ENCODE data around the gene ITPR3.

The ITPR3 gene

GRCh38 chr6:33695451-33695887 lies 74.3 kb downstream of the ITPR3 start:
- no peak overlapping the region for H2BK120ac ChIP-seq (ENCODE audit: low read depth, low read length)
- H3K23ac ChIP-seq (ENCODE audit: low read depth, low read length, poor library complexity), result no peak overlapping the region
- H3K4me2 ChIP-seq (ENCODE audit: insufficient read depth, low read length, poor library complexity, severe bottlenecking), result no peak overlapping the region
- no peak overlapping the region for H2BK5ac ChIP-seq (ENCODE audit: low read length)
- no peak overlapping the region for H2AK5ac ChIP-seq (ENCODE audit: low read depth, low read length)
- H2AFZ ChIP-seq (ENCODE audit: low read length), result no peak overlapping the region
- peaks cover 3% of the 10 kb centered on the region for H3K79me1 ChIP-seq (ENCODE audit: low read depth, low read length)
- H3K14ac ChIP-seq (ENCODE audit: low read length), result no peak overlapping the region
- H3K18ac ChIP-seq (ENCODE audit: low read length), result no peak overlapping the region
- no peaks in the 10 kb centered on the region for H3K27me3 ChIP-seq (ENCODE audit: control insufficient read depth in 3 of 3, insufficient read depth in 3 of 3, low read depth in 1 of 3, low read length in 3 of 3)
- H3K4ac ChIP-seq (ENCODE audit: low read length), result no peak overlapping the region
- no peak for DNase-seq (ENCODE audit: low spot score)
- H3K27ac ChIP-seq (replicated peaks; ENCODE audit: low read length), result no peak overlapping the region
- H2BK15ac ChIP-seq (ENCODE audit: low read length), result no peak overlapping the region
- H3K36me3 ChIP-seq (replicated peaks in 1 of 2; ENCODE audit: control insufficient read depth in 2 of 2, insufficient read depth in 2 of 2, low read length in 2 of 2), result peaks cover 33 to 62% of the 10 kb centered on the region in 2 donors
- H3K4me3 ChIP-seq (ENCODE audit: low read length in 2 of 2), result no peak overlapping the region
- H3K4me1 ChIP-seq (ENCODE audit: control insufficient read depth in 2 of 2, insufficient read depth in 1 of 2, low read depth in 1 of 2, low read length in 2 of 2), result peaks cover 4 to 11% of the 10 kb centered on the region in 2 donors
- no peak overlapping the region for H3K9ac ChIP-seq (ENCODE audit: low read depth, low read length, poor library complexity)
- H4K8ac ChIP-seq (ENCODE audit: low read depth, low read length), result no peak overlapping the region
- WGBS, 2 donors (ENCODE audit: extremely low coverage in 2 of 2, insufficient read length in 2 of 2, insufficient replicate concordance in 1 of 2), result no CpG with 5 or more reads among the region's 16 CpGs
- H2BK12ac ChIP-seq (ENCODE audit: low read length), result no peak overlapping the region
- H3K9me3 ChIP-seq (replicated peaks in 1 of 2; ENCODE audit: control insufficient read depth in 2 of 2, insufficient read depth in 1 of 2, low read depth in 1 of 2, low read length in 2 of 2), result no peaks in the 10 kb centered on the region
- H4K91ac ChIP-seq (ENCODE audit: low read depth, low read length, poor library complexity), result no peak overlapping the region

DNA sequence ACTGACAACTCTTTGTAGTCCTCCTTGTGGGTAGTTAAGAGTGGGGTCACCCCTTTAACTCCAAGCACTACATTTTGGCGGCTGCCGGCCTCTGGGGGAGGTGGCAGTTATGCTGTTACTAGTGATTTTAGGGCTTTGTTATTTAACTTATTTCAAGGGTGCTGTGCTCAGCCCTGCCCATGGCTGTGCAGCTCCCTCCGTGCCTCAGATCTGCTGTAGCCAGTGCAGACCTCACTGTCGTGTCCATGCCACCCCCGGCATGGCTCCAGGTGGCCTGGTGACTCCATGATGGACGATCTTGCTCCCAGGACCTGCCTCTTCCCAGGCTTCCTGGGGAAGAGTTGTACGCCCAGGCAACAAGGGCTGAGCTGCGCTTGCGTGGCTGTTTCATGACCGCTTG lies 75.0 kb downstream of the ITPR3 start:
- no peak overlapping the region for H2BK5ac ChIP-seq (ENCODE audit: low read length)
- no peak overlapping the region for H3K9ac ChIP-seq (ENCODE audit: low read depth, low read length, poor library complexity)
- peaks cover 4 to 11% of the 10 kb centered on the region in 2 donors for H3K4me1 ChIP-seq (ENCODE audit: control insufficient read depth in 2 of 2, insufficient read depth in 1 of 2, low read depth in 1 of 2, low read length in 2 of 2)
- no peak overlapping the region for H4K91ac ChIP-seq (ENCODE audit: low read depth, low read length, poor library complexity)
- H3K27ac ChIP-seq (replicated peaks; ENCODE audit: low read length), result no peak overlapping the region
- H3K4me2 ChIP-seq (ENCODE audit: insufficient read depth, low read length, poor library complexity, severe bottlenecking), result no peak overlapping the region
- H4K8ac ChIP-seq (ENCODE audit: low read depth, low read length), result no peak overlapping the region
- no peak overlapping the region for H2BK15ac ChIP-seq (ENCODE audit: low read length)
- WGBS, 2 donors (ENCODE audit: extremely low coverage in 2 of 2, insufficient read length in 2 of 2, insufficient replicate concordance in 1 of 2), result no CpG with 5 or more reads among the region's 10 CpGs
- no peaks in the 10 kb centered on the region for H3K9me3 ChIP-seq (replicated peaks in 1 of 2; ENCODE audit: control insufficient read depth in 2 of 2, insufficient read depth in 1 of 2, low read depth in 1 of 2, low read length in 2 of 2)
- H2AK5ac ChIP-seq (ENCODE audit: low read depth, low read length), result no peak overlapping the region
- H3K36me3 ChIP-seq (replicated peaks in 1 of 2; ENCODE audit: control insufficient read depth in 2 of 2, insufficient read depth in 2 of 2, low read length in 2 of 2), result peaks cover 33 to 68% of the 10 kb centered on the region in 2 donors
- no peak overlapping the region for H2AFZ ChIP-seq (ENCODE audit: low read length)
- no peak overlapping the region for H3K4me3 ChIP-seq (ENCODE audit: low read length in 2 of 2)
- no peak overlapping the region for H2BK12ac ChIP-seq (ENCODE audit: low read length)
- H3K23ac ChIP-seq (ENCODE audit: low read depth, low read length, poor library complexity), result no peak overlapping the region
- no peak overlapping the region for H3K4ac ChIP-seq (ENCODE audit: low read length)
- H3K18ac ChIP-seq (ENCODE audit: low read length), result no peak overlapping the region
- peaks cover 3% of the 10 kb centered on the region for H3K79me1 ChIP-seq (ENCODE audit: low read depth, low read length)
- no peak for DNase-seq (ENCODE audit: low spot score)
- H3K27me3 ChIP-seq (ENCODE audit: control insufficient read depth in 3 of 3, insufficient read depth in 3 of 3, low read depth in 1 of 3, low read length in 3 of 3), result no peaks in the 10 kb centered on the region
- no peak overlapping the region for H3K14ac ChIP-seq (ENCODE audit: low read length)
- no peak overlapping the region for H2BK120ac ChIP-seq (ENCODE audit: low read depth, low read length)

- DNase-seq (ENCODE audit: low spot score), result no peak
- Histone ChIP-seq H2BK12ac (ENCODE audit: low read length) (no peak overlapping the region), H3K9me3 (replicated peaks in 1 of 2; ENCODE audit: control insufficient read depth in 2 of 2, insufficient read depth in 1 of 2, low read depth in 1 of 2, low read length in 2 of 2) (no peaks in the 10 kb centered on the region), H3K18ac (ENCODE audit: low read length) (no peak overlapping the region), H4K91ac (ENCODE audit: low read depth, low read length, poor library complexity) (no peak overlapping the region), H3K4me2 (ENCODE audit: insufficient read depth, low read length, poor library complexity, severe bottlenecking) (no peak overlapping the region), H3K27me3 (ENCODE audit: control insufficient read depth in 3 of 3, insufficient read depth in 3 of 3, low read depth in 1 of 3, low read length in 3 of 3) (no peaks in the 10 kb centered on the region), H3K4me3 (ENCODE audit: low read length in 2 of 2) (no peak overlapping the region), H2BK120ac (ENCODE audit: low read depth, low read length) (no peak overlapping the region), H3K27ac (replicated peaks; ENCODE audit: low read length) (no peak overlapping the region), H3K14ac (ENCODE audit: low read length) (no peak overlapping the region), H2BK15ac (ENCODE audit: low read length) (no peak overlapping the region), H3K4ac (ENCODE audit: low read length) (no peak overlapping the region), H2BK5ac (ENCODE audit: low read length) (no peak overlapping the region), H3K4me1 (ENCODE audit: control insufficient read depth in 2 of 2, insufficient read depth in 1 of 2, low read depth in 1 of 2, low read length in 2 of 2) (peaks cover 4 to 10% of the 10 kb centered on the region in 2 donors), H4K8ac (ENCODE audit: low read depth, low read length) (no peak overlapping the region), H2AFZ (ENCODE audit: low read length) (no peak overlapping the region), H3K9ac (ENCODE audit: low read depth, low read length, poor library complexity) (no peak overlapping the region), H2AK5ac (ENCODE audit: low read depth, low read length) (no peak overlapping the region), H3K79me1 (ENCODE audit: low read depth, low read length) (peaks cover 3% of the 10 kb centered on the region), H3K36me3 (replicated peaks in 1 of 2; ENCODE audit: control insufficient read depth in 2 of 2, insufficient read depth in 2 of 2, low read length in 2 of 2) (peaks cover 40 to 75% of the 10 kb centered on the region in 2 donors), H3K23ac (ENCODE audit: low read depth, low read length, poor library complexity) (peak overlapping the region; percentile 34)
- WGBS, 2 donors (ENCODE audit: extremely low coverage in 2 of 2, insufficient read length in 2 of 2, insufficient replicate concordance in 1 of 2), result no CpG with 5 or more reads among the region's 15 CpGs
These were observed 75.7 kb downstream of the ITPR3 start for GRCh38 chr6:33696548-33697518.

GRCh38 chr6:33697845-33698244 lies 76.7 kb downstream of the ITPR3 start:
- Histone ChIP-seq H3K9me3 (replicated peaks in 1 of 2; ENCODE audit: control insufficient read depth in 2 of 2, insufficient read depth in 1 of 2, low read depth in 1 of 2, low read length in 2 of 2) (no peaks in the 10 kb centered on the region), H3K4me1 (ENCODE audit: control insufficient read depth in 2 of 2, insufficient read depth in 1 of 2, low read depth in 1 of 2, low read length in 2 of 2) (peaks cover 4 to 5% of the 10 kb centered on the region in 2 donors), H2BK15ac (ENCODE audit: low read length) (no peak overlapping the region), H3K14ac (ENCODE audit: low read length) (no peak overlapping the region), H2AFZ (ENCODE audit: low read length) (no peak overlapping the region), H3K36me3 (replicated peaks in 1 of 2; ENCODE audit: control insufficient read depth in 2 of 2, insufficient read depth in 2 of 2, low read length in 2 of 2) (peaks cover 43 to 75% of the 10 kb centered on the region in 2 donors), H3K27me3 (ENCODE audit: control insufficient read depth in 3 of 3, insufficient read depth in 3 of 3, low read depth in 1 of 3, low read length in 3 of 3) (no peaks in the 10 kb centered on the region), H4K91ac (ENCODE audit: low read depth, low read length, poor library complexity) (no peak overlapping the region), H2BK5ac (ENCODE audit: low read length) (no peak overlapping the region), H2BK120ac (ENCODE audit: low read depth, low read length) (no peak overlapping the region), H3K79me1 (ENCODE audit: low read depth, low read length) (peaks cover 3% of the 10 kb centered on the region), H3K27ac (replicated peaks; ENCODE audit: low read length) (no peak overlapping the region), H3K18ac (ENCODE audit: low read length) (no peak overlapping the region), H3K9ac (ENCODE audit: low read depth, low read length, poor library complexity) (peak overlapping the region; percentile 57), H3K4me3 (ENCODE audit: low read length in 2 of 2) (no peak overlapping the region), H2AK5ac (ENCODE audit: low read depth, low read length) (no peak overlapping the region), H3K23ac (ENCODE audit: low read depth, low read length, poor library complexity) (no peak overlapping the region), H3K4me2 (ENCODE audit: insufficient read depth, low read length, poor library complexity, severe bottlenecking) (no peak overlapping the region), H4K8ac (ENCODE audit: low read depth, low read length) (no peak overlapping the region), H3K4ac (ENCODE audit: low read length) (no peak overlapping the region), H2BK12ac (ENCODE audit: low read length) (no peak overlapping the region)
- no CpG with 5 or more reads among the region's 10 CpGs for WGBS, 2 donors (ENCODE audit: extremely low coverage in 2 of 2, insufficient read length in 2 of 2, insufficient replicate concordance in 1 of 2)
- no peak for DNase-seq (ENCODE audit: low spot score)

All from neuronal stem cell (in vitro differentiated cells).